Measurements from ENCODE around the gene COL6A1.
"Not testable (repeated sequence)": the region's sequence is repeated elsewhere in the genome, so short reads cannot be mapped to it uniquely, and the experiment has no call there.

Gene COL6A1

DNA sequence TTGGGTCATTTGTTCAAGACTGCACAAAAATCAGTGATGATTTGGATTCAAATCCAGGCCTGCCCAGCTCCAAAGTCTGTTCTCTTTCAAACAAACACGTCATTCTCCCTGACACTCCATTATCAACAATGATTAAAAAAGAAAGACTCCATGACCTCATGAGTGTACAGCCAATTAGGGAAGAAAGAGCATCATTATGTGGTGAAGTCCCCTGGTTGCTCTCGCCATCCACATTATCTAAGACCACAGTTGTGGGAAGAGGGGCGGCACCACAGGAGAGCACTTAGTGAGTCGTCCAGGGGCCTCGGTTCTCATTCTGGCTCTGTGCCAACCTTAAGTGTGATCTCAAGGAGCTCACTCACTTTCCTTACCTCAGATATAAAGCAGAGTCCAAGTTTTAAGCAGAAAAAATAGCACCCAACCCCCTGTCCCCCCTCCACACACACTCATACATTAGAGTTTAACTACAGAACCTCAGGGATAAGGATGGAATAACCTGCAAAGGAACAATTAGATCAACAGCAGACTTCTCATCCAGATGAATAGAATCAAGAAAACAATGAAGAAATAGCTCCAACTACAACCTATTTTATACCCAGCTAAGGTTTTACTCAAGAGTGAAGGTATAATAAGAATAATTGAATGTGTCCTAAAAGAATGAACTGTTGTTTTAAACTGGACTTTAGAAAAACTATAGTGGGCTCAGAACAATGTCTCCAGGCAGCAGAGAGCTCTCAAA is 47.8 kb downstream of the COL6A1 start:
- DNase-seq: no peak

DNA sequence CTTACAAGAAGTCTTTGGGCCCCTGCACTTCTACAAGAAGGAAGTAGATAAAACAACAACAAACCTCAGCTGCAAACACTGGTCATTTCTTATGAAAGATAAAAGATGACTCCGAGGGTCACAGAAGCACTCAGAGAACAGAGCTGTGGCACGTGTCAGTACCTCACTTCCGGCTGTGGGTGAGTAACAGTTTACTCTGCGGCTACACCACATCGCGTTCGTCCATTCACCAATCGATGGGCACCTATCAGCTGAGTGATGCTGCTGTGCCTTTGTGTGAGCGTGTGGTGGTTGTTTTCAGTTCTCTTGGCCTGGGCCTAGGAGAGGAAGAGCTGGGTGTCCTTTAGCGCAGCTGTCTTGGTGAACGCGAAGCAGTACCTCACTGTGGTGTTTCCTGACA is 49.9 kb downstream of the COL6A1 start:
- DNase-seq: no peak

GRCh38 chr21:46032100-46032499 is 50.5 kb downstream of the COL6A1 start:
- DNase-seq: no peak

DNA sequence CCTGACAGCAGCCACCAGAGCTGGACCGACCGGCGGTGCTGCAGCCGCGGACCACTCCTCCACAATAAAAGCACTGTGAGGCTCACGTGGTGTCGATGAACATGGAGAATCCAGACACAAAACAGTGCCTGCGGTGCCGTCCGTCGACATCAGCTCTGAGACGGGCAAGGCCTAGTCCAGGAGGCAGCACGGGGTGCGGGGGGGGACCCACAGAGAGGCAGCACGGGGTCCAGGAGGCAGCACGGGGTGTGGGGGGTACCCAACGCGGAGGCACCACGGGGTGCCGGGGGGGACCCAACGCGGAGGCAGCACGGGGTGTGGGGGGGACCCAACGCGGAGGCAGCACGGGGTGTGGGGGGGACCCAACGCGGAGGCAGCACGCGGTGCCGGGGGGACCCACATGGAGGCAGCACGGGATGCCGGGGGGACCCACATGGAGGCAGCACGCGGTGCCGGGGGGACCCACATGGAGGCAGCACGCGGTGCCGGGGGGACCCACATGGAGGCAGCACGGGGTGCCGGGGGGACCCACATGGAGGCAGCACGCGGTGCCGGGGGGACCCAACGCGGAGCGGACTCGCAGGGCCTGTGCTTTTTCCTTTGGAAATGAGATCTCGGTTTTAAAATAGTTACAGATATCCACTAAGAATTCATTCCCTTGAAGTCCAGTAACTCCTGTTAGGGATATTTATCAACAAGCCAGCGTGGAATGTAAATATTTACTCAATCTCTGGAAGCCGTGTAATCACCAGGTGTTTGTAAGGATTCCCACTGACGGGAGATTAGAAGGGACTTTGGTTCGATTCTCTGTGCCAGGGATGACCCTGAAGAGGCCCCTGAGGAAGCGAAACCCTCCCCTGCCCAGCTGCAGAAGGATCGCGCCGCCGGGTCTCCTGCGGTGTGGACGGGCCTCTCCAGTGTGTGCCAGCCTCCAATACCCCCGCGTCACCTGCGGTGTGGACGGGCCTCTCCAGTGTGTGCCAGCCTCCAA is 52.1 kb downstream of the COL6A1 start:
- DNase-seq: no peak

GRCh38 chr21:46035809-46036695 is 54.5 kb downstream of the COL6A1 start:
- no peak for DNase-seq

DNA sequence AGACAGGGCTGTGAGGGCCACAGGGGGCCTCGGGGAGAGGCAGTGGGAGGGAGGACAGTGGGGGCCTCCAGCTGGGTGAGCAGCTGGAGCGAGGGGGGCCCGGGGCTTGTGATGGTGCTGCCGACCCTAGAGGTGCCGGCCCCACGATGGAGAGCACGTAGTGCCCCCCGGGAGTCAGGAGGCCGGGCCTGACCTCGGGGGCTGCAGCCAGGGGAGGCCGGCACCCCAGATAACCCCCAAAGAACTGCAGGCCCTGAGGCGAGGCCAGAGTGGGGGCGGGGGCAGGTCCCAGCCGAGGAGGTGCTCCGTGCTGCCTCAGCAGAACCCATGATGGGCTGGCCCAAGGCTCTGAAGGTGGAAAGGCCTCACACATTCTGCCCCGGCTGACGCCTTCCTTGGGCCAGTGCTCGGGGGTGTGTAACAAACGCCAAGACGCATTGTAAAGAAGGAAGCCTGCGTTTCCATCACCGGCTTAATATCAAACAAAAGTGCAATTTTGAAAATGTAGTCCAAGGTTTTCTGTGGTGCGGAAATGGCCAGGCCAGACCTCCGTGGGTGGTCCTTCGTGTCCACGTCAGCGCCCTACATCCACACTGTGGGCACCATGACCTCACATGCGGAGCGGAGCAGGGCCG is 55.2 kb downstream of the COL6A1 start:
- no peak for DNase-seq

- DNase-seq: no peak
Measured at GRCh38 chr21:46037331-46038325, 56.1 kb downstream of the COL6A1 start.

DNA sequence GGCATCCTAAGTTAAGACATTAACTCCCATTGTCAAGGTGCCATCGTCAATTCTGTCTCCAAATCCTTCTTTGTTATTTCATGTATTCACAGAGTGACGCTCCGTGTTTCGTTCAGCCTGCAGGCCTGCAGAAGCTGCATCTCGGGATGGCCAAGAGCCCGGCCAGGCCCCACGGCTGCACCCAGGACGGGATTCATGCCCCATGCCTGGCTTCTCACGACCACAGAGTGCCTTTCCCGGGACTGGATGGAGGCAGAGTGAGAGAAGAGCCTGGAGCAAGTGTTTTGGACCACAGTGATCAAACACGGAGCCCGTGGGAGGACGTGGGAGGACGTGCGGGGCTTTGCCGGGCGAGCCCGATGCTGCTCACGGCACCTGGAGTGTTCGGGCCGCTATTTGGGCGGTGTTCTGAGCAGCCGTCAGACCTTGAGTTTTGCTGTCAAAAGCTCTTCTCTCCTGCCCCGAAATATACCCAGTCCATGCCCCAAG is 56.8 kb downstream of the COL6A1 start:
- no peak for DNase-seq

DNA sequence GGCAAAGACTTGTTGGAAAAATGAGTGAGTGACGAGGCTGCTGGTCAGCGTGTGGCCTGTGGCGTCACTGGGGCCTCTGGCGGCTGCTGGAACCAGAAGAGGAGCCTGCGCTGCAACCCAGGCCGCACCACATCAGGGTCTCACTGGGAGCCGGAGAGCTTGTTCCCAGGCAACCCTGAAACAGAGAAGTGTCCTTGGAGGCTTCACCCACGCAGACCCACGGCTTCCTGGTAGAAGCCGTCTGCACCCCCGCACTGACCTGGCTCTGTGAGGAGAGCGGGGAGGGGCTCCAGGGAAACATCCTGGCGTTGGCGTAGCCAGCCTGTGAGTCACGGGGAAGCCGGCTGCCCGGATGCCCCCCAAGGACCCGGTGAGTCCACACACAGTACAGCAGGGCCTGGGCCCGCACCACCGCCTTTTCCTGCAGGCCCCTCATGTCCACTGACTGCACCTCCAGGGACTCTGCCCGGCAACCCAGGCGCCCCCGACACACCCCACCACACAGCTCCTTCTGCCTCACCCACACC is 57.4 kb downstream of the COL6A1 start:
- no peak for DNase-seq

DNA sequence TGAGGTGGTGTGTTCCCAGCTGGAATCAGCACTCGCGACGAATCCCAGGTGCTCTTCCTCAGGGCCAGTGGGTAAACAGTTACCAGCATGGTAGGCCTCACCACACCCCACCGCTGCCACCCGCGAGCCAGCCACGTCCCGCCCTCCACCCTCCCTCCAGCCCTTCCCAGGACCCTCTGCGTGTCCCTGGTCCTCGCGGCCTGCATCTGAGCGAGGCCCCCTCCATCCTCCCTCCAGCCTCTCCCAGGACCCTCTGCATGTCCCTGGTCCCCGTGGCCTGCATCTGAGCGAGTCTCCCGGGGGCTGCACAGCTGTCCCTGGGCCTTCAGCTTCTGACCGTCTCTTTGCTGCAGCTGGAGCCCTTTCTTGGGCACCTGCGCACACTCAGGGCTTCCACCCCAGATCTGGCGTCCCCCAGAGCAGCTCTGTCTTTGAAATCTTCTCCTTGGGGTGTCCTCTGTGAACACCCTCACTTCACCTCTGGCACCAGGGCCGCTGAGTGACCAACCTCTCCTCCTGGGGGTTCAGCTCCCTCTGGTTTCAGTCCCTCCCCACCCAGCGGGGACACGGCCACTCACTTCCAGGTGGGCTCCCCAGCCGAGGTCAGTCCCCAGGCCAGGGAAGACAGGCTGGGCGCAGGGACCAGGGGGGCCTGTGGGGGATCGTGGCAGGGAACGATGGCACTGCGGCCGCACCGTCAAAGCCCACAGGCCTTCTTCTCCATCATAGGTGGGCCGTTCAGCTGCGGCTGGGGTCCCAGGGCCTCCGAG is 58.5 kb downstream of the COL6A1 start:
- no peak for DNase-seq

DNA sequence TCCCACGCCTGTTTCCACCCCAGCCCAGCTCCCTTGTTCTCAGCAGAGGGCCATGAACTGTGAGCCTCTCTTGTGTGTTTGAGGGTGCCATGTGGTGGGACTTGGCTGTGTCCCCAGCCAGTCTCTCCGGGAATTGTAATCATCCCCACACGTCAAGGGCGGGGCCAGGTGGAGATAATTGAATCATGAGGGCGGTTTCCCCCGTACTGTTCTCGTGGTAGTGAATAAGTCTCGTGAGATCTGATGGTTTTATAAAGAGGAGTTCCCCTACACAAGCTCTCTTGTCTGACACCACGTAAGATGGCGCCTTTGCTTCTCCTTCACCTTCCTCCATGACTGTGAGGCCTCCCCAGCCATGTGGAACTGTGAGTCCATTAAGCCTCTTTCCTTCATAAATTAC is 59.1 kb downstream of the COL6A1 start:
- DNase-seq: no peak

DNA sequence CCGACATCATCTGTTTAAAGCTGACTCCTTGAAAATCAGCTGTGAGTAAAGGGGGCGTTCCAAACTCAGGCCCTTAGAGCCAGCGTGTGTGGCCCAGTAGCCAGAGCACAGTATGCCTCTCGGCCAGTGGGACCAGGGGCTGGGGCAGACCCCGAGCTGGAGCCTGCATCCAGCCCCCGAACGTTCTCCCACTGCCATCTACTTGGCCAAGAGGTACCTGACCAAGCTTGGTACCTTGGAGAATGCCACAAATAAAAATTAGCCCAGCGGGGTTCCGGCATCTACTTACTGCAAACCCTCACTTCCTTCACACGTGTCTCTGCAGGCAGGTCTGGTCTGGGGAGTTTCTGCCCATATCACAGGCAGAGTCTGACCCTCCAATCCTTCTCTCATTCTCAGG is 59.6 kb downstream of the COL6A1 start:
- DNase-seq: no peak

- no peak for DNase-seq
Measured at GRCh38 chr21:46045154-46045553, 63.6 kb downstream of the COL6A1 start.

DNA sequence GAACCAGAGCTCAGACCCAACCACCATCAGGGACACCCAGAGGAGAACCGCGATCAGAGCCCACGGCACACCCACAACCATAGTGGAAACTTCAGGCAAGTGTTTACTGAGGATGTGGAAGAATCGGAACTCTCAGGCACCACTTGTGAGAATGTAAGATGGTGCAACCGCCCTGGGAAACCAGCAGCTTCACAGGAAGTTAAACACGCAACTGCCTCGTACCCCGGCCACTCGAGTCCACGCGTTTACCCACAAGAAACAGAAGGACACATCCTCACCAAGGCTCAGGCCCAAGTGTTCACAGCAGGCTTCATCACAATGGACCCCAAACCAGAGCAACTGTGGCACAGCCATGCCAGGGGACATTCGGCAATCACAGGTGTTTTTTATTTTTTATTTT is 64.9 kb downstream of the COL6A1 start:
- no peak for DNase-seq

DNA sequence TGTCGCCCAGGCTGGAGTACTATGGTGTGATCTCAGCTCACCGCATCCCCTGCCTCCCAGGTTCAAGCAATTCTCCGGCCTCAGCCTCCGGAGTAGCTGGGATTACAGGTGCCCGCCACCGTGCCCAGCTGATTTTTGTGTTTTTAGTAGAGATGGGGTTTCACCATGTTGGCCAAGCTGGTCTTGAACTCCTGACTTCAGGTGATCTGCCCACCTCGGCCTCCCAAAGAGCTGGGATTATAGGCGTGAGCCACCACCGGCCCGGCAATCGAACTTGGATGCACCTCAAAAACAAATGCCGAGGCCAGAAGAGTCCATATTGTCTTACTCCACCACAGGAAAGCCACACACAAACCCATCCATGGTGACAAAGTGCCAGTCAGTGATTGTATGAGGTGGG is 65.3 kb downstream of the COL6A1 start:
- DNase-seq: not testable (repeated sequence)

DNA sequence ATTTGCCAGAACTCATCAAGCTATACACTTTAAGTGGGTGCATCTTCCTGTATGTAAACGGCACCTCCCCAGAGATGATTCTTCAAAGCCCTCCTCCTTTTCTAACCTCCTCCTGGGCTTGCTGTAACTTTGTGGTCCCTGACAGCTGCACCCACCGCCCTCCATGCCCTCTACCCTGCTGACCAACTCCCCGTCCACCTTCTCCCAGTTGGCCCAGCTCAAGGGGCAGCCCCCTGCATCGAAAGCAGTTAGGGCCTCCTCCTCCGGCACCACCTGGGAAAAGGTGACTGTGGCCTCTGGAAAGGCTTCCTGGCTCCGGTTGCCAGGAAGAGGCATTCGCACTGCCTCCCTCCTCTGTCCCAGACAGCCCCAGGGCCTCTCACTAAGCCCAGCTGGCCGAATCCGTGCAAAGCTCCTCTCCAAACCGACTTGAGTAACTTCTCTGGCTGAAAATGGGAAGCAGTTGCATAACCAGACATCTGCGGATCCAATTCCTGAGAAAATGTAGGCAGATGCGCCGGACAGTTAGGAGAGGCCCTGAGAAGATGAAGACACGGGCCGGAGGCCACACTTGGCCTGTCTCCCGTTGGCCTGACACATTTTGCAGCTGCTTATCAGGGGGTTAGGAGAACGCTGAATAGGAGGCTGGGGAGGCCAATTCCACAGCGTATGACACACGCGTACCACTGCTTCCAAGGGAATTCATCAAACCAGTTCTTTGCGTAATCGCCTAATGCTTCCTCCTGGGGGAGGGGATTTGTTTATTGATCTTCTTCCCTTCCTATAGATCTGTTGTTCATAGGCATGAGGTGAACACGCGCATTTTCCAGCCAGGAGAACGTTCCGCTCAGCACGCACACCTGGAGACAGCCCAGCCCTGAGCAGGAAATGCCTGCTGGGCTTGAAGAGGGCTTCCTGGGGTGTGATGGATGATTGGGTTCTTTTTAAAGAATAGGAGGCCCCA is 67.6 kb downstream of the COL6A1 start:
- DNase-seq: peak; percentile 15

DNA sequence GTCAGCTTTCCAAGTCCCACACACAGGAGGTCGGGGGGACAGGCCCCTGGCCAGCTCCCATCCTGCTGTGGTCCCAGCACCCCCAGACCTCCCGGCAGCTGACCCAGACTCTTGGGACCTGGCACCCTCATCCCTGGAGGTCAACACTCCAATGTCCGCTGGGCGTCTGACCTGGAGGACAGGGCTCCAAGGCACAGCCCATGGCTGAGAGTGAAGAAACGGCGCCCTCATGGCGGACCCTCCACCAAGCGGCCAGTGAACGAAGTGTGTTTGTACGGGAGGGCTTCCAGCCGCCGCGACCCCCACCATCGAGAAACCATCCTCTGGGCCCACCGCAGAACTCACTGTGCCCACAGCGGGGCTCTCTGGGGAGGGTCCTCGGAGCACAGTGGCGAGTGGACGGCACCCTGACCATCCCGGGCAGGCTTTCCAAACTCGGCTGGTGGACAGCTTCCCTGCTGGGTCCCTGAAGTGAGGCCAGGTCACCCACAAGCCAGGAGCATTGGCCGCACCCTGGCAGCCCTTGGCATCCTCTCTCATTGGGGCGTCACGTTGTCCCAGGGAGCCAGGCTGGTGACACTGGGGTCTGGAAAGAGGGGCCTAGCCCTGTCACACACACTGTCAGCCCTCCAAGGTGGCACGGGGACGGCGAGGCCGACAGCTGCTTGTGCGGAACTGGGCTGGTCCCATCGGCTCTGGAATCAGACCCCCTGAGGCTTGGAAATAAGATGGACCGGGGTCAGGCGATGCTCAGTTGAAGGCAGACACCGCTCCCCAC is 68.5 kb downstream of the COL6A1 start:
- DNase-seq: no peak
